Type B pancreatic cell (in vitro differentiated cells): Measurements from ENCODE around the gene HSD17B7. TPM values are rescaled to one million over a fixed set of nuclear protein-coding genes. Genes with fewer than 3 reads are reported as not detected.
"Not testable (repeated sequence)": the region's sequence is repeated elsewhere in the genome, so short reads cannot be mapped to it uniquely, and the experiment has no call there.

Source experiments
- DNase-seq: peaks from one replicate; pipeline ENCODE4 v3.0.0; 2021; ENCODE audit warnings: mixed read lengths; ENCODE audit not compliant: unreplicated experiment; ENCODE audit errors: extremely low spot score
- H3K27ac Mint-ChIP-seq: 2 replicates; pipeline ENCODE4 v1.8.0; 2021; ENCODE audit warnings: mild to moderate bottlenecking, mixed read lengths
- H3K27me3 Mint-ChIP-seq: 2 replicates; pipeline ENCODE4 v1.8.0; 2021; ENCODE audit warnings: mixed read lengths
- H3K36me3 Mint-ChIP-seq: 2 replicates; pipeline ENCODE4 v1.8.0; 2021; ENCODE audit warnings: mixed read lengths
- H3K4me1 Mint-ChIP-seq: one replicate; pipeline ENCODE4 v1.8.0; 2021; ENCODE audit warnings: mixed read lengths; ENCODE audit not compliant: unreplicated experiment
- H3K4me3 Mint-ChIP-seq: 2 replicates; pipeline ENCODE4 v1.8.0; 2021; ENCODE audit warnings: mild to moderate bottlenecking, mixed read lengths
- H3K9me3 Mint-ChIP-seq: 2 replicates; pipeline ENCODE4 v1.8.0; 2021; ENCODE audit warnings: mixed read lengths
- total RNA-seq: library from RNA; stranded (reverse); gene quantifications from 2 replicates; pipeline ENCODE4 v1.2.1, GENCODE V29; 2021; ENCODE audit warnings: low replicate concordance
- TF ChIP-seq, protein P1 (sequence below): fragments of 200-600 bp; sonication (generic); conservative IDR thresholded peaks from 2 replicates; pipeline ENCODE4 v1.5.0; 2021; ENCODE audit warnings: antibody characterized with exemption, mild to moderate bottlenecking

The HSD17B7 gene
- total RNA-seq, 1 donor from 2014 or later, result 21.7 TPM

DNA sequence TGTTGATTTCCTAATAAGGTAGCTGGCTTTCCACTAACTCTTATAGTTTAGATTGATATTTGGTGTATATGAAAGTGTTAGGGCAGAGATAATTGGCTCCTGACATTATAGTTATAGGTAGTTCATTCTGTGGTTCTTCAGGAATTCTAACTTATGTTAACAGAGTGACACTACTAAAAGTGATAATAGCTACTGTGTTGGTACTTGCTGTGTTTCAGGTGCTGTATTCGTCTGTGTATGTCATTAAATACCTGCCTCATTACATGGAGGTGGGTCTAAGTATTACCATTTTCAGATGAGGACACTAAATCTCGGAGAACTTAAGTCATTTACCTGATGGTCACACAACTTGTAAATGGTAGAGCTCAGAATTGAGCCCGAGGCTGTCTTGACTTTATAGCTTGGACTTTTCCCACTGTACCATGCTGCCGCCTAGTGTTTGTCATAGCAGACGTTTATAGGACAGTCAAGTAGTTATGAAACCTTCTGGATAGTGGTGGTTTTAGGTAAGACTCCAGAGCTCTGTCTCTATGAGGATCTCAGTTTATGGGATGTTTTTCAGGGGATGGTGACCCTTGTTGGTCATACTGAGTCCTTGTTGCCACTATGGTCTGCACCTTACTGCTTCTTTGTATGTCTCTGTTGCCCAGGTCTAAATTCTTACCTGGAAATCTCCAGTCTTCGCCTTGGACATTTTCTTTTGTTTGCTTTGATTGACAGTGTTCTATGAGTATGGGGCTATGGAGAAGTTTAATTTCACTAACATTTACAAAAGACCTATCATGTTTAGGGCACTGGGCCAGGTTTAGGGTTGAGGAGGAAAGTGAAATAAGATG, 9.7 kb downstream of the HSD17B7 start:
- not testable (repeated sequence) for H3K27ac Mint-ChIP-seq, H3K4me3 Mint-ChIP-seq, H3K9me3 Mint-ChIP-seq, H3K27me3 Mint-ChIP-seq, DNase-seq, H3K4me1 Mint-ChIP-seq
- TF ChIP-seq, protein P1, sequence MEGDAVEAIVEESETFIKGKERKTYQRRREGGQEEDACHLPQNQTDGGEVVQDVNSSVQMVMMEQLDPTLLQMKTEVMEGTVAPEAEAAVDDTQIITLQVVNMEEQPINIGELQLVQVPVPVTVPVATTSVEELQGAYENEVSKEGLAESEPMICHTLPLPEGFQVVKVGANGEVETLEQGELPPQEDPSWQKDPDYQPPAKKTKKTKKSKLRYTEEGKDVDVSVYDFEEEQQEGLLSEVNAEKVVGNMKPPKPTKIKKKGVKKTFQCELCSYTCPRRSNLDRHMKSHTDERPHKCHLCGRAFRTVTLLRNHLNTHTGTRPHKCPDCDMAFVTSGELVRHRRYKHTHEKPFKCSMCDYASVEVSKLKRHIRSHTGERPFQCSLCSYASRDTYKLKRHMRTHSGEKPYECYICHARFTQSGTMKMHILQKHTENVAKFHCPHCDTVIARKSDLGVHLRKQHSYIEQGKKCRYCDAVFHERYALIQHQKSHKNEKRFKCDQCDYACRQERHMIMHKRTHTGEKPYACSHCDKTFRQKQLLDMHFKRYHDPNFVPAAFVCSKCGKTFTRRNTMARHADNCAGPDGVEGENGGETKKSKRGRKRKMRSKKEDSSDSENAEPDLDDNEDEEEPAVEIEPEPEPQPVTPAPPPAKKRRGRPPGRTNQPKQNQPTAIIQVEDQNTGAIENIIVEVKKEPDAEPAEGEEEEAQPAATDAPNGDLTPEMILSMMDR, result peak; percentile 71
- H3K36me3 Mint-ChIP-seq, result peaks cover 12% of the 10 kb centered on the region

DNA sequence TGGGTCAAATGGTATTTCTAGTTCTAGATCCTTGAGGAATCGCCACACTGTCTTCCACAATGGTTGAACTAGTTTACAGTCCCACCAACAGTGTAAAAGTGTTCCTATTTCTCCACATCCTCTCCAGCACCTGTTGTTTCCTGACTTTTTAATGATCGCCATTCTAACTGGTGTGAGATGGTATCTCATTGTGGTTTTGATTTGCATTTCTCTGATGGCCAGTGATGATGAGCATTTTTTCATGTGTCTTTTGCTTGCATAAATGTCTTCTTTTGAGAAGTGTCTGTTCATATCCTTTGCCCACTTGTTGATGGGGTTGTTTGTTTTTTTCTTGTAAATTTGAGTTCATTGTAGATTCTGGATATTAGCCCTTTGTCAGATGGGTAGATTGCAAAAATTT, 17.0 kb downstream of the HSD17B7 start:
- H3K27ac Mint-ChIP-seq, H3K9me3 Mint-ChIP-seq: not testable (repeated sequence)
- peaks cover 10% of the 10 kb centered on the region for H3K36me3 Mint-ChIP-seq

DNA sequence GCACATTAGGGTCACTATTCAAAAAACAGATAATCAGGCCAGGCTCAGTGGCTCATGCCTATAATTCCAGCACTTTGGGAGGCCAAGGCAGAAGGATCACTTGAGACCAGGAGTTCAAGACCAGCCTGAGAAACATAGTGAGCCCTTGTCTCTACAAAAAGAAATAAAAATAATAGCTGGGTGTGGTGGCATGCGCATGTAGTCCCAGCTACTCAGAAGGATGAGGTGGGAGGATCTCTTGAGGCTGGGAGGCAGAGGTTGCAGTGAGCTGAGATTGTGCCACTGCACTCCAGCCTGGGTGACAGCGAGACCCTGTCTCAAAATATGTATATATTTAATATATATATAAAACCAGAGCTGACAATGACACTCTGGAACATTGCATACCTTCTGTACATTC, 21.9 kb downstream of the HSD17B7 start:
- not testable (repeated sequence) for H3K27ac Mint-ChIP-seq, DNase-seq, H3K27me3 Mint-ChIP-seq, H3K4me3 Mint-ChIP-seq, H3K36me3 Mint-ChIP-seq, H3K4me1 Mint-ChIP-seq, H3K9me3 Mint-ChIP-seq

More for the DNA sequence above, 17.0 kb downstream of the HSD17B7 start:
- not testable (repeated sequence) for H3K4me1 Mint-ChIP-seq, DNase-seq, H3K27me3 Mint-ChIP-seq, H3K4me3 Mint-ChIP-seq

DNA sequence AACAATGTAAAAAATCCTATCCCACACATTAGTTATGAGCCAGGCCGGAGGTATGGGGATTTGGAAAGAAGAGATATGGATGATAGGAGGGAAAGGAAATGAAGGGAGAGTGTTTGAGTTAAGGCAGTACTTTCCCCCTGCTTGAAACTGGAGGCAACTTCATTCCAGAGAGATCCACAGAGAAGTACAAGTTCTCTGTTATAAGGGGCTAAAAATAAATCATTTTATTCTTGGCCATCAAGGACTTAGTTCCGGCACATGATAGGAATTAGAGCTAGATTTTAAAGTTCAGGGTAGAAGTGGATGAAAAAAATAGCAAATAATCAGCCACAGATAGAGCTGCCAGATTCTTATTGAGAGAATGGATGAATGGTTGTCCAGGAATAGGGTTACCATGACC, 27.6 kb downstream of the HSD17B7 start:
- not testable (repeated sequence) for H3K4me3 Mint-ChIP-seq, DNase-seq, H3K9me3 Mint-ChIP-seq, H3K27ac Mint-ChIP-seq, H3K36me3 Mint-ChIP-seq
- Mint-ChIP-seq H3K27me3 (peaks cover 18% of the 10 kb centered on the region), H3K4me1 (peaks cover 11% of the 10 kb centered on the region)

DNA sequence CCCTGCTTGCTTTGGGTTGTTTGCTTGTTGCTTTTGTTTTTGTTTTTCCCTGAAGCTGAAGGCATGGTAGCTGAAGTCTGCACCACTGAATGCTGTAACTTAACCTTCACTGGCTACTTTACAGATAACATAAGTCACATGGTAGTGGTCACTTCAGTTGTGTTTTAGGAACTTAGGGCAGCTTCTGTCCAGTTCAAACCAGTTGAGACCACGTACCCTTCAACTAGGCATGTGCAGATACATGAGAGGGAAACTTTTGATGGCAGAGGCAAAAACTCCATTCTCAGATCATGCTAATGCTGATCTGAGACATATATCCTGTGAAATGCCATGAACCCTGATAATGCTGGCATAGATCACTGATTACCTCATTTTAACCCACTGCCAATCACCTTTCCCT, 28.2 kb downstream of the HSD17B7 start:
- not testable (repeated sequence) for H3K36me3 Mint-ChIP-seq, DNase-seq, H3K4me3 Mint-ChIP-seq, H3K9me3 Mint-ChIP-seq, H3K27ac Mint-ChIP-seq
- Mint-ChIP-seq H3K4me1 (peaks cover 11% of the 10 kb centered on the region), H3K27me3 (peaks cover 24% of the 10 kb centered on the region)

DNA sequence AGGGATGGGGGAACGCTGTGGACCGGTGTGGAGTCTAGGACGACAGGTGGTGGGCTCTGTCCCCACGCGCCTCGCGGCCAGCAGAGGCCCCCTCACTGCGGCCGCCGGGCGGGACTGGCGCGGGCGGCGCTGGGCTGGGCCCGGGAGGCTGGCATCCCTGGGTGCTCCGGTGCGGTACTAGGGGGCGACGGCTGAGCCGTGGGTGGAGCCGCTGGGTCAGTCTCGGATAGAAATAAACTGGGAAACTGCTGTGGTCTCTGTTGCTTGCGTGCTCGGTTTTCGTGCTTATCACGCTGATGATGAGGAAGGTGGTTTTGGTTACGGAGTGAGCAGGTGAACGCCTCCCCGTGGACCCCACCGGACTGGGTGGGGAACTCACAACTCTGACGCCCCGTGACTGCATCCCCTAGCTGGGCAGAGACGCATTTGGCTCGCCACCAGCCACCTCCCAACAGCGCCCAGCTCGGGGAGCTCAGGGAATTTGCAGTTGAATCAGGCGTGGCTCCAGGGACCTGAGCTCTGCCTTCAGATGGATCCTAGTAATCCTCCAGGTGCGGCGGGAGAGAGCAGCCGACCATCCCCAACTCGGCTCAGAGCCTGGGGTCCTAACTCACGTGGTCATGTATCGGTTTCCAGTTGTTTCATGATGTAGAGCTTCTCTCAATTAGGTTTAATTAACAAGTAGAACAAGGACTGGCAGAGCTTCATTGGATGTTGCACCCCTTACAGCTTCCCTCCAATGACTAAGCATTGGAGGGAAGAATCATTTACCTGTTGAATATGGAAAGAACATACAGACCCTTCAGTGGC, 32.1 kb downstream of the HSD17B7 start:
- peaks cover 11% of the 10 kb centered on the region for H3K4me1 Mint-ChIP-seq
- DNase-seq, result no peak
- peaks cover 44% of the 10 kb centered on the region for H3K27me3 Mint-ChIP-seq
- peak overlapping the region; percentile 83 for H3K4me3 Mint-ChIP-seq
- TF ChIP-seq, protein P1, result no peak
- no peaks in the 10 kb centered on the region for H3K9me3 Mint-ChIP-seq
- peak overlapping the region; percentile 39 for H3K27ac Mint-ChIP-seq
- H3K36me3 Mint-ChIP-seq, result no peaks in the 10 kb centered on the region

DNA sequence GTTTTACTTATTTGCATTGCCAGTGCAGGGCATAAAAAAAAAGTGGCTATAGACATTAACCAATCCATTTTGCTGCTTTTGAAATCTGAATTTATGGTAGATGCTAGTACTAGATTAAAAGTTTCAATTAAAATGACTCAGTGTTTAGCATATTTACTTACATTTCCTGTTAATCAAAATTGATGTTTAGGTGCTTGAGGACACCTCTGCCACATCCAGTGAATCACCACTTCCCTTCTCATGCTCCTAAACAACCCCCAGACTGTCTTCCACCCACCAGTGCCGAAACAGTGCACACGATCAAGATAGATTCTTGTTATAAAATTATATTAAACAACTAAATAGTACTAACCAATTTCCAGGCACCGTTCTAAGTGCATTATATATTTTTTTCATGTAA, 32.7 kb downstream of the HSD17B7 start:
- H3K4me1 Mint-ChIP-seq, result peaks cover 11% of the 10 kb centered on the region
- TF ChIP-seq, protein P1, result no peak
- DNase-seq, result no peak
- H3K27me3 Mint-ChIP-seq, result peaks cover 44% of the 10 kb centered on the region
- no peaks in the 10 kb centered on the region for H3K36me3 Mint-ChIP-seq
- peak overlapping the region; percentile 83 for H3K4me3 Mint-ChIP-seq
- no peaks in the 10 kb centered on the region for H3K9me3 Mint-ChIP-seq
- no peak overlapping the region for H3K27ac Mint-ChIP-seq
